Chondrocyte (in vitro differentiated cells): ENCODE results near the gene B3GALT6. TPM values are rescaled to one million over a fixed set of nuclear protein-coding genes. Genes with fewer than 3 reads are reported as not detected.
A peak's percentile ranks its signal among the peaks of the same experiment; 100 is the strongest.

Source experiments
- DNase-seq: peaks from one replicate; pipeline ENCODE4 v3.0.0; 2021; ENCODE audit warnings: mixed read lengths, low spot score
- H3K27ac Mint-ChIP-seq: one replicate; pipeline ENCODE4 v1.8.0; 2021; ENCODE audit warnings: mild to moderate bottlenecking, moderate library complexity, mixed read lengths; ENCODE audit not compliant: unreplicated experiment
- H3K27me3 Mint-ChIP-seq: 2 replicates; pipeline ENCODE4 v1.8.0; 2021; ENCODE audit warnings: low read depth, mixed read lengths
- H3K36me3 Mint-ChIP-seq: 2 replicates; pipeline ENCODE4 v1.8.0; 2021; ENCODE audit warnings: low read depth, mixed read lengths
- H3K4me1 Mint-ChIP-seq: 2 replicates; pipeline ENCODE4 v1.8.0; 2021; ENCODE audit warnings: low read depth, mild to moderate bottlenecking, mixed read lengths
- H3K4me3 Mint-ChIP-seq: one replicate; pipeline ENCODE4 v1.8.0; 2021; ENCODE audit warnings: mild to moderate bottlenecking, moderate library complexity, mixed read lengths; ENCODE audit not compliant: unreplicated experiment
- H3K9me3 Mint-ChIP-seq: 2 replicates; pipeline ENCODE4 v1.8.0; 2021; ENCODE audit warnings: low read depth, mixed read lengths
- total RNA-seq: library from RNA; stranded (reverse); gene quantifications from 3 replicates; pipeline ENCODE4 v1.2.1, GENCODE V29; 2021
- TF ChIP-seq, protein P1 (sequence below): fragments of 200-600 bp; sonication (generic); IDR thresholded peaks from 2 replicates; pipeline ENCODE4 v1.5.0; 2021; ENCODE audit warnings: antibody characterized with exemption, mild to moderate bottlenecking, moderate library complexity

The B3GALT6 gene
- total RNA-seq, 1 donor from 2014 or later: 39.6 TPM

DNA sequence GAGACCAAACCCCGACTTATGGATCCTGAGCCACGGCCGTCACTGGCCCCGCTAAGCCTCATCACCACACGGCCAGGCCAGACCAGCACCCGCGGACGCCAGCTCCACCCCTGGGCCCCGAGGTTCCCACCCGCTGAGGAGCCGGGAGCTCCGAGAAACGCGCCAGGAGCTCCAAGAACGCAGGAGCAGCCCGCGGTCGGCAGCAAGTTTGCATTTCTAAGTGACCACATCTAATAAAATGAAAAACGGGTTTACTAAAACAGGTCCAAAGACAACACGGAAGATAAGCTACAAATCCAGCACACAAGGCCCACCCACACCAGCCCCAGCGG, 22.6 kb downstream of the B3GALT6 start:
- Mint-ChIP-seq H3K36me3 (peaks cover 18% of the 10 kb centered on the region), H3K27me3 (no peaks in the 10 kb centered on the region), H3K9me3 (no peaks in the 10 kb centered on the region), H3K4me3 (no peak overlapping the region), H3K4me1 (peaks cover 3% of the 10 kb centered on the region), H3K27ac (no peak overlapping the region)
- TF ChIP-seq, protein P1, sequence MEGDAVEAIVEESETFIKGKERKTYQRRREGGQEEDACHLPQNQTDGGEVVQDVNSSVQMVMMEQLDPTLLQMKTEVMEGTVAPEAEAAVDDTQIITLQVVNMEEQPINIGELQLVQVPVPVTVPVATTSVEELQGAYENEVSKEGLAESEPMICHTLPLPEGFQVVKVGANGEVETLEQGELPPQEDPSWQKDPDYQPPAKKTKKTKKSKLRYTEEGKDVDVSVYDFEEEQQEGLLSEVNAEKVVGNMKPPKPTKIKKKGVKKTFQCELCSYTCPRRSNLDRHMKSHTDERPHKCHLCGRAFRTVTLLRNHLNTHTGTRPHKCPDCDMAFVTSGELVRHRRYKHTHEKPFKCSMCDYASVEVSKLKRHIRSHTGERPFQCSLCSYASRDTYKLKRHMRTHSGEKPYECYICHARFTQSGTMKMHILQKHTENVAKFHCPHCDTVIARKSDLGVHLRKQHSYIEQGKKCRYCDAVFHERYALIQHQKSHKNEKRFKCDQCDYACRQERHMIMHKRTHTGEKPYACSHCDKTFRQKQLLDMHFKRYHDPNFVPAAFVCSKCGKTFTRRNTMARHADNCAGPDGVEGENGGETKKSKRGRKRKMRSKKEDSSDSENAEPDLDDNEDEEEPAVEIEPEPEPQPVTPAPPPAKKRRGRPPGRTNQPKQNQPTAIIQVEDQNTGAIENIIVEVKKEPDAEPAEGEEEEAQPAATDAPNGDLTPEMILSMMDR: no peak
- no peak for DNase-seq

DNA sequence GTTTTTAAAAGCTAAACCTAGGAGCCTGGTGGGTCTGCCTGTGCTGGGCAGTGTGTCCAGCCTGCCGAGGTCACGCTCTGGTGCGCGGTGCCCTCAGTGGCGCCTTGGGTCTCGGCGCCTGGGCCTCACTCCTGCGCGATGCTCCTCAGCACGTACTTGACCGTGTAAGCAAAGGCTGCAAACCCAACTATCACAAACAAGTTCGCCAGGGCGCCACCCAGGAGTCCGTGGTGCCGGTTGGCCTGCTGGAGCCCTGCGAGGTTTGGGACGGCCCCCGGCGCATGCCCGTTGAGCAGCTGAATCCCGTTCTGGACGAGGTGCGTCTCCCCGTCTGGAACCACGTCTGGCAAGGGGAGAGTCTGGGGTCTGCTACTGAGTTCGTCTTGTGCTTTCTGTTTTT, 23.0 kb downstream of the B3GALT6 start:
- Mint-ChIP-seq H3K27ac (no peak overlapping the region), H3K9me3 (no peaks in the 10 kb centered on the region), H3K4me3 (no peak overlapping the region), H3K4me1 (peaks cover 3% of the 10 kb centered on the region), H3K27me3 (no peaks in the 10 kb centered on the region), H3K36me3 (peaks cover 22% of the 10 kb centered on the region)
- TF ChIP-seq, protein P1: no peak
- DNase-seq: no peak

DNA sequence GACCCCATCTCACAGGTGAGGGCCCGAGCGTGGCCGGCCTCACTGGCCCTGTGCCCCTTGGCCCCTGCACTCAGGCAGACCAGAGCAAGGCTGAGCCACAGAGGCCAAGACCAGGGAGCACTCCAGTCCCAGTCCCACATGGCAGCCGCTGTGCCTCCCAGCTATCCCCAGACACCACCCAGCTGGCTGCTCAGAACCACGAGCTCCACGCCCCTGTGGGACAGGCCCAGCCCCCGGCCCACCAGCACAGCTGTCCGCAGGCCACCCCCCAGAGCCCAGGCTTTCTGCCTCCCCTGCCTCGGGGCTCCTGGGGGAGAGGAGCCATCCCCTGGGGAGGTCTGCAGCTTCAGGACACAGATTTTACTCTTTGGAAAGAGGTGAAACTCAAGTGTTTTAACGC, 23.6 kb downstream of the B3GALT6 start:
- Mint-ChIP-seq H3K4me3 (no peak overlapping the region), H3K27me3 (no peaks in the 10 kb centered on the region), H3K27ac (no peak overlapping the region), H3K9me3 (no peaks in the 10 kb centered on the region), H3K4me1 (peaks cover 3% of the 10 kb centered on the region), H3K36me3 (peaks cover 22% of the 10 kb centered on the region)
- TF ChIP-seq, protein P1: no peak
- DNase-seq: no peak

DNA sequence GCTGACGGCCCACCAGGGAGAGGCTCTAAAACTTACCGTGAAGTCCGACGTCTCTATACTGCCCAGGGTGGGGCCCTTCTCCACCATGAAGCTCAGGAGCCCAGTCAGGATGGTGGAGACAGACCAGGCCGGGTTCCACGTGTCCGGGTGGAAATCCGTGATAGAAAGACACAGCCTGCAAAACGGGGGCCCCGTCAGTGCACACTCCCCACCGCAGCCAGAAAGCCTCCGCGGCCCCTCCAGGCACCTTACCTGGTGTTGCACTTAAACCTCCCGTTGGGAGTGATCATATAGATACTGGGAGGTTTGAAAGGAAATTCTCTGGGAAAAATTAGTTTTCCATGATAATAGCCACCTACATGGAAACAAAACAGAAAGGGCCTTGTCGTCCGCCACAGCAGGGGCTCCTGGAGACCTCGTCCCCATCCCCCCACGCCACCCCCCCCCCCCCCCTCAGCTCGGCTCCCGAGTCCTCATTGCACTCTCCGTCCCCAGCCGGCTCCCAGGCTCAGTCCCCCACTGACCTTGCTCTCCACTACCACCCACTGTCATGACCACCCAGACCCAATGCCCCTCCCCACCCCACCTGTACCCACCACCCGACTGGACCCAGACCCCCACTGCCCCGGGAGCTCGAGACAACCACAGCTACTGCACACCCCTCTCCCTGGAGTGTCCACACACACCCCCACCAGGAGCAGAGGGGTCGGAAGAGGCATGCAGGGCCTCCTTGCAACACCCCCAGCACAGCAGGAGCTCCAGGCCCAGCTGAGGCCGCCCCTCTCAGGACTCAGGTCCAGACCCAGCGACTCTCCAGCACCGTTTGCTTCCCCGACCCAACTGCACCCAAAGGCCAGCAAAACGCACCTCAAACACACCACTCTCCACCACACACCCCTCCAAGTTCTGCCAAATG, 25.2 kb downstream of the B3GALT6 start:
- Mint-ChIP-seq H3K27ac (peak overlapping the region; percentile 50), H3K4me1 (peaks cover 5% of the 10 kb centered on the region), H3K4me3 (no peak overlapping the region), H3K36me3 (peaks cover 27% of the 10 kb centered on the region), H3K9me3 (no peaks in the 10 kb centered on the region), H3K27me3 (no peaks in the 10 kb centered on the region)
- DNase-seq: no peak
- TF ChIP-seq, protein P1: no peak

DNA sequence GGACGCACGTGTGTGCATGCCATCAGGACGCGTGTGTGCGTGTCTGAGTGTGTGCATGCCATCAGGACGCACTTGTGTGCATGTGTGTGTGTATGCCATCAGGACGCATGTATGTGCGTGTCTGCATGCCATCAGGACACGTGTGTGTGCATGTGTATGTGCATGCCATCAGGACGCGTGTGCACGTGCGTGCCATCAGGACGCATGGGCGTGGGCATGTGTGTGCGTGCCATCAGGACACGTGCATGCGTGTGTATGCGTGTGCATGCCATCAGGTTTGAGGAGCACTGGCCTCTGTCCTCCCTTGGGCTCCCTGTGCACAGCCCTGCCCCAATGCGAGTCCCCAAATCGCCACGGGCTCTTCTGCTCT, 27.1 kb downstream of the B3GALT6 start:
- H3K36me3 Mint-ChIP-seq: peaks cover 27% of the 10 kb centered on the region
- DNase-seq: no peak
- H3K4me3 Mint-ChIP-seq: no peak overlapping the region
- H3K27ac Mint-ChIP-seq: no peak overlapping the region
- H3K9me3 Mint-ChIP-seq: no peaks in the 10 kb centered on the region
- no peaks in the 10 kb centered on the region for H3K27me3 Mint-ChIP-seq
- TF ChIP-seq, protein P1: no peak
- peaks cover 7% of the 10 kb centered on the region for H3K4me1 Mint-ChIP-seq
